Mesodermal cell (in vitro differentiated cells): ENCODE data around the gene MSANTD1.
"Not testable (repeated sequence)": the region's sequence is repeated elsewhere in the genome, so short reads cannot be mapped to it uniquely, and the experiment has no call there.

Experiments
- H3K27ac ChIP-seq: 2 replicates; pipeline ENCODE4 v1.7.0; 2013; ENCODE audit warnings: mild to moderate bottlenecking, low read depth, low read length, moderate library complexity; ENCODE audit not compliant: severe bottlenecking
- H3K36me3 ChIP-seq: 2 replicates; pipeline ENCODE4 v1.7.1; 2013; ENCODE audit warnings: mild to moderate bottlenecking, low read length, moderate library complexity; ENCODE audit not compliant: control insufficient read depth, insufficient read depth
- H3K4me1 ChIP-seq: one replicate; pipeline ENCODE4 v1.7.1; 2013; ENCODE audit warnings: mild to moderate bottlenecking, low read length; ENCODE audit not compliant: insufficient read depth, control insufficient read depth, poor library complexity, severe bottlenecking
- H3K4me3 ChIP-seq: 2 replicates; pipeline ENCODE4 v1.7.0; 2013; ENCODE audit warnings: low read length, control low read depth, mild to moderate bottlenecking; ENCODE audit not compliant: insufficient read depth, poor library complexity, severe bottlenecking; ENCODE audit errors: extremely low read depth
- H3K9me3 ChIP-seq: 2 replicates; pipeline ENCODE4 v1.7.1; 2013; ENCODE audit warnings: mild to moderate bottlenecking, low read length, moderate library complexity; ENCODE audit not compliant: control insufficient read depth
- WGBS, 2 experiments: methylation state at CpG; one replicate each; pipeline ENCODE4 v1.1.5; 2013; ENCODE audit warnings: missing lambda C conversion rate in 2 of 2; ENCODE audit not compliant: insufficient coverage in 2 of 2; 5-methylcytosine and 5-hydroxymethylcytosine counted together

Gene MSANTD1

DNA sequence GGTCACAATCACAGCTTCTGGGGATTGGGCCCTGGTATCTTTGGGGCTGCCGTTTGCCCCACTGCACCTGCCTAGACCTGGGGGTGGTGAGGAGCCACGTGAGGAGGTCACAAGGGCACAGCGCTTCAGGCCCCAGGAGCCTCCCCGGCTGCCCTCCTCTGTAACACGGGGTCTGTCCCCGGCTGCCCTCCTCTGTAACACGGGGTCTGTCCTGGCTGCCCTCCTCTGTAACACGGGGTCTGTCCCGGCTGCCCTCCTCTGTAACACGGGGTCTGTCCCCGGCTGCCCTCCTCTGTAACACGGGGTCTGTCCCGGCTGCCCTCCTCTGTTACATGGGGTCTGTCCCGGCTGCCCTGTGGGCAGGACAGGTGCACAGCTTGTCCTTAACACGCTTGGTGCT, 51.9 kb downstream of the MSANTD1 start:
- H3K4me3 ChIP-seq, H3K27ac ChIP-seq, H3K9me3 ChIP-seq: not testable (repeated sequence)
- whole genome bisulfite sequencing, 2 experiments: 96% methylated on average over 11 to 15 of the region's 15 CpGs
- H3K4me1 ChIP-seq: peaks cover 30% of the 10 kb centered on the region
- H3K36me3 ChIP-seq: peaks cover 12% of the 10 kb centered on the region

DNA sequence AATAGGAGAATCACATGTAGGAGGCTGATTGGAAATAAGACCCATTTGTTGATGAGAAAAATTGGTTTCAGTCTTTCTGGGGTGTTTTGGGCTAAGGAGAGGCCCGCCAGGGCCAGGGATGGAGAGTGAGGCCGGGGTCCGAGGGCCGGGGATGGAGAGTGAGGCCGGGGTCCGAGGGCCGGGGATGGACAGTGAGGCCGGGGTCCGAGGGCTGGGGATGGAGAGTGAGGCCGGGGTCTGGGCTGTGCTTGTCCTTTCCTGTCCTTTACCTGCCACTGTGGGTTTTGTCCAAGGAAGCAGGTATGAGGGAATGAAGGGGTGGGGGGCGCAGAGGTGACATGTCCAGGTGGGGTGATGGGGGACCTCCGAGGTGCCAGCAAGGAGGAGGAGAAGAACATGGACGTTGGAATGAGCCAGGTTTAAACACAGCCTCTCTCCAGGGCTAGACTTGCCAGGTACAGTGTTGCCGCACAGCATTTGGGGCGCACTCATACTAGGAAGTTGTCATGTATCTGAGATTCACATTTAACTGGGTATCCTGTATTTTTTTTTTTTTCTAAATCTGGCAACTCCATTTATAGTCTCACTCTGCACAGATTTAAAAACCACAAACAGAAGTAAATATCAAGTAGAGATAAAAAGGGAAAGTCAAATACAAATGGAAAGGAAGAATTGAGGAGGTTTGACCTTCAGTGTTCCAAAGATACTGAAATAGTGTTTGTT, 52.7 kb downstream of the MSANTD1 start:
- Histone ChIP-seq H3K9me3 (no peaks in the 10 kb centered on the region), H3K4me3 (no peak overlapping the region), H3K4me1 (peaks cover 37% of the 10 kb centered on the region), H3K36me3 (peaks cover 12% of the 10 kb centered on the region), H3K27ac (no peak overlapping the region)
- WGBS, 2 experiments: 91 to 98% methylated on average over 7 to 12 of the region's 15 CpGs

DNA sequence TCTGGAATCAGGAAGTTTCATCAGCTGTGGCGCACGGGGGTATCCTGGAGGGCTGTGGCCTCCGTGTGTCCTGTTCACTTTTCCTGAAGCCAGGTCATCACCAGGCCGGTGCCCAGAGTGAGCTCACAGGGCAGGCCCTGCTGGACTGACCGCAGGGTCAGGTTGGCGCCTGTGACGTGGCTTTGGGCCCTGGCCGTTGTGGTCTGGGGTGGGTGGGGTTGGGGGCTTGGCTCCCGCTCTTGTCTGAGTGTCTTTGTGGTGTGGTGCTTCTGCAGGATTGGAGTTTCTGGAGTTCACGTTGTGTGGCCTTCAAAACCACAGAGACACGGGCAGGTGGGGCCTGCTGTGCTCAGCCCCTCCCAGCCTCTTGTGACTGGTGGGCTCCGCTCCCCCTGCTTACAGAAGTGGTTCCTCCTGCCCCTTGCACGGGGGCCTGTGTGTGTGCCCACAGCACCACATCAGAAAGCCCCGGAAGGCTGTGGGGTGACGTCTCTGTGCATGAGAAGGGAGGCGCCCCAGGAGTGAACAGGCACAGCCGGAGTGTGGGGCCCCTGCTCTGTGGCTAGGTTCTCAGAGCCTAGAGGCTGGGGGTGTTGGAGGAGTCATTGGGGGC, 53.3 kb downstream of the MSANTD1 start:
- WGBS, 2 experiments: 92 to 95% methylated on average over 7 to 11 of the region's 17 CpGs
- Histone ChIP-seq H3K9me3 (no peaks in the 10 kb centered on the region), H3K4me1 (peaks cover 37% of the 10 kb centered on the region), H3K27ac (no peak overlapping the region), H3K36me3 (peaks cover 11% of the 10 kb centered on the region), H3K4me3 (no peak overlapping the region)

DNA sequence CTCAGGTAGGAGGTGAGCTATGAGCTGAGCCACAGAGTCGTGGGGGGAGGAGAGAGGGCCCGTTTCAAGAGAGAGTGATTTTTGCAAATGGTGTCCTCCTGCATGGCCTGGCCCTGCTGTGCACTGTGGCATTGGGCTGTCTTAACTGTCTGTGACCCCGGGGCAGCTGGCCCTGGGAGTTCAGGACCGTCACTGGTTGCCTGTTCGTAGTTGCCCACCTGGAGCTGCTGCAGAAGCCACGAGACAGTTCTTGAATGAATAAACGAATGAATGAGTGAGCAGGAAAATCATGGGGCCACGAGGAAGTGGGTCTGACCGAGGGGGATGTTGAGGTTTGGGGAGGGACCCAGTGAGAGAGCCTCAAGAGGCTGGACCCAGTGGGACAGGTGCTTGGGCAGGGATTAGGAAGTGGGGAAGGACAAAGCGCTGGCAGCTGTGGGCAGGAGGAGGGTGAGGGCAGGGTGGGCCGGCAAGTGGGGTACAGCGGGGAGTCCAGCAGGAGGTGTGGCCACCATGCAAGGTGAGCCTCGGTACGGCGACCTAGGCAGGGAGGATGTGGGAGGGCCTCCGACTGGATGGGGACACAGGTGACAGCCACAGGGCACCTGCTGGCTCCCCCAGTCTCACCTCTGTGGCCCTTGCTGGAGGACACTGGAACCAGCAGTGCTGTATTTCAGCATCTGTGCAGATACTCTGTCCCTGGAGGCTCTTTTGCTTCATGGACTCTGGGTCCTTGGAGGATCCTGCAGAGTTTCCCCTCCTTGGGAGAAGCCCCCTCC, 54.0 kb downstream of the MSANTD1 start:
- Histone ChIP-seq H3K4me3 (no peak overlapping the region), H3K36me3 (peaks cover 6% of the 10 kb centered on the region), H3K27ac (no peak overlapping the region), H3K4me1 (peaks cover 37% of the 10 kb centered on the region), H3K9me3 (no peaks in the 10 kb centered on the region)
- whole genome bisulfite sequencing, 2 experiments: 86 to 88% methylated on average over 15 to 16 of the region's 16 CpGs

DNA sequence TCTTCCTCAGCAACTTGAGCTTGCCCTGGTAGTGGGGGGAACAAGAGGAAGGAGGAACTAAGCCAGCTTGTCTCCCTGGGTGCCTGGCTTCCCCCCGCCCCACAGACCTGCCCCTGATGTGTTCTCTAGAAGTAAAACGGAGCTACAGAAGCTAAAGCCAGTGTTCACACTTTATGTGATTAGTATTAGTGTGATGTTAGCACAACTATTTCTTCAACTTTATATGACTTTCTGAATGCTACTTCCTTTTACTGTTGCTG, 54.5 kb downstream of the MSANTD1 start:
- peaks cover 37% of the 10 kb centered on the region for H3K4me1 ChIP-seq
- H3K4me3 ChIP-seq: no peak overlapping the region
- peaks cover 6% of the 10 kb centered on the region for H3K36me3 ChIP-seq
- WGBS, 2 experiments: no CpG with 5 or more reads among the region's 2 CpGs
- no peaks in the 10 kb centered on the region for H3K9me3 ChIP-seq
- H3K27ac ChIP-seq: no peak overlapping the region

DNA sequence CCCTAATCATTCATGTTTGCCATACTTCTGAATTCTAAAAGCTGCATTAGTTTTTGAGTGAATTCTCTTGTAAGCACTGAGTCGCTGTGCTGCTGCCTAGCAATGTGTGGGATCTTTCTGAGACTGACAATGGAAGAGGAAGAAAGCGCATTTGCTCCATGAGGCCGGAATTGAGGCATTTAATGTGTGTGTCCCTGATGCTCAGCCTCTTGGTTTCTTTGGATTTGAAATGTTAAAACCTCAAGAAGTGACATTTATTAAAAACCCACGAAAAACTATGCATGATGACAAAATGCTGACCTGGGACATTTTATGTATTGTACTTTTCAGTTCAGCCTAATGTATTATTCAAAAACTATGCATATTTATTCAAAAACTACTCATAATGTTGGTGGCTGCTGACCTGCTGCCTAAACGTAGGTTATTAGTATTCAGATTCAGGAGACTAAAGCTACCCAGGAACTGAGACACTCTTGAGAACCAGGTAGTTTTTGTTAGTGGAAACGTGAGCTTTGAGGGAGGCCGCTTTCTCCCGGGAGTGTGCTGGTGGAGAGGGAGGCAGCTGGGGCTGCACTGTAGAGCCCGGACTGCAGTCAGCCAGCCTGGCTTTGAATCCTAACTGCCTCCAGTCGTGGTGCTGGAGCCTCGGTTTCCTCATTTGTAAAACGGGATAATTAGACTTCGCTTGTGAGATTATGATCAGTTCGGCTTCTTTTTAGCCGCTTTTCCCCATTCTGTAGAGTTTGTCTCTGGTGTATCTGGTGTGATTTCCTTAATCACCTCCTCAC, 55.2 kb downstream of the MSANTD1 start:
- WGBS, 2 experiments: 76 to 86% methylated on average over 5 to 14 of the region's 15 CpGs
- peaks cover 35% of the 10 kb centered on the region for H3K4me1 ChIP-seq
- no peak overlapping the region for H3K27ac ChIP-seq
- H3K36me3 ChIP-seq: peaks cover 6% of the 10 kb centered on the region
- no peak overlapping the region for H3K4me3 ChIP-seq
- no peaks in the 10 kb centered on the region for H3K9me3 ChIP-seq

DNA sequence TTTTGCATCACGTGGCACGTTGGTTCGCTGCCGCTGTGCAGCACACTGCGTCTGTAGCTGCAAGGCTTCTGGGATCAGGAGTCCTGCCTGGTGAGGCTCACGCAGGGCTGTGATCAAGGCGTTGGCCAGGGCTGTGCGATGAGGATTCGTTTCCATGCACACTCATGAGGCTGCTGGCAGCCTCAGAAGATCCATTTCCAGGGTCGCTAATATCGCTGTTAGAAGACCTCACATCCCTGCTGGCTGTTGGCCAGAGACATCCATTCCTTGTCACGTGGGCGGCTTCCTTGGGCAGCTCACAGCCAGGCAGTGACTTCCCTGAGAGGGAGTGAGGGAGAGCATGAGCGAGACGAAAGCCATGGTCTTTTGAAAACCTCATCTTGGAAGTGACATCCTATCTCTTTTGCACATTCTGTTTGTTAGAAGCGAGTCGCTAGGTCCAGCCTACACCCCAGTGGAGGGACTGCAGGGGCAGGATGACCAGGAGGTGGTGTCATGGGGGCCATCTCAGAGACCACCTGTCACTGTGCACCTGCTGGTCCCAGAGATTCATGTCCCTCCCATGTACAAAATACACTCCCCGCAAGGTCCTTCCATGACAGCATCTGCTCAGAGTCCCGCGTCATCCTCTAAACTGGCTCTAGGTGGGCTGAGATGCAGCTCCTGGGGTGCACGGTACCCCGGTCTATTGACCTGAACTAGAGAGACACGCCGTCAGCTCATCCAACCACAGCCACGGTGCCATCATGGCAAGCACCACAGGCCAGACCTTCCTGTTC, 56.1 kb downstream of the MSANTD1 start:
- 94 to 97% methylated on average over 21 of the region's 25 CpGs for WGBS, 2 experiments

DNA sequence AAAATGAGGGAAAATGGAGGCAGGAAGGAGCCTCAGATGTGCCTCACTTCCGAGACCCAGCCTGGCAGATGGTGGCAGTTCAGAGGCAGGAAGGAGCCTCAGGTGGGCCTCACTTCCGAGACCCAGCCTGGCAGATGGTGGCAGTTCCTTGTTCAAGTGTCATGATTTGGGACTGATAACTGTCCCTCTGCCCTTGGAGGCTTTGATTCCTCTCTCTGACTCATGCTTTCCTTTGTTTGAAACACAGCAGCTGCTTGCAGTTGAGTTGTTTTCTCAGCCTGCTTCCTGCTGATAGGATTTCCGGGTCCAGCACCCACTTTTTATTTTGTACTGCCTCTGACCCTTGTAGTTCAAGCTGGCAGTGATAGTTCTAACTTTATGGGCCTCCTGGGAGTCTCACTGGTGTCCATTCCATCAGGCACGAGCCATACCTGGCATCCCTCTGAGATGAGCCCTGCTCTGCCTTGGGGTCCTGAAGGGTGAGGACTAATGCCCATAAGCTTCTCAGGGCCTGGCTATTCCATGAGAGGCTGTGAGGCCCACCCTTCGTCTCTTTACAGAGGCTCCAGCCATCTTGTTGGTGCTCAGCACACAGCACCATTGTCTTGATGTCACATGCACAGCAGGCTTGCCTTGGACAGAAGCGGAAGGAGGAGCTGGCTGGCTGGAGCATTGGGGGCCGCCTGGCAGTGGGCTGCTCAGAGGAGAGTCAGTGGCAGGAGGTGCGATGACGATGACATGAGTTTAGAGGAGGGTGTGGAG, 56.8 kb downstream of the MSANTD1 start:
- no peaks in the 10 kb centered on the region for H3K9me3 ChIP-seq
- peak overlapping the region; percentile 88 for H3K27ac ChIP-seq
- H3K4me3 ChIP-seq: no peak overlapping the region
- peaks cover 29% of the 10 kb centered on the region for H3K4me1 ChIP-seq
- WGBS, 2 experiments: 72 to 77% methylated on average over 7 to 9 of the region's 9 CpGs
- peaks cover 6% of the 10 kb centered on the region for H3K36me3 ChIP-seq

More for the DNA sequence above, 56.1 kb downstream of the MSANTD1 start:
- H3K4me1 ChIP-seq: peaks cover 30% of the 10 kb centered on the region
- H3K4me3 ChIP-seq: no peak overlapping the region
- peak overlapping the region; percentile 88 for H3K27ac ChIP-seq
- H3K9me3 ChIP-seq: no peaks in the 10 kb centered on the region
- H3K36me3 ChIP-seq: peaks cover 6% of the 10 kb centered on the region
